H9 (cell line): ENCODE data around the gene CDH13. TPM values are rescaled to one million over a fixed set of nuclear protein-coding genes. Genes with fewer than 3 reads are reported as not detected.

ENCODE experiments used
- DNase-seq: peaks from one replicate; pipeline ENCODE4 v3.0.0-alpha.2; 2017
- H2AFZ ChIP-seq: one replicate; pipeline ENCODE4 v1.6.1; 2013; ENCODE audit warnings: mild to moderate bottlenecking, low read length, control low read depth, moderate library complexity
- H2AK5ac ChIP-seq: 2 replicates; pipeline ENCODE4 v1.6.1; 2013; ENCODE audit warnings: low read length, control low read depth, mixed read lengths; ENCODE audit not compliant: insufficient read length
- H2BK120ac ChIP-seq: one replicate; pipeline ENCODE4 v1.6.1; 2013; ENCODE audit warnings: low read depth, mild to moderate bottlenecking, low read length, control low read depth, inconsistent platforms; ENCODE audit not compliant: poor library complexity, severe bottlenecking
- H2BK12ac ChIP-seq: 2 replicates; pipeline ENCODE4 v1.6.1; 2013; ENCODE audit warnings: low read length, control low read depth, mixed read lengths, low read depth; ENCODE audit not compliant: insufficient read length
- H2BK15ac ChIP-seq: 2 replicates; pipeline ENCODE4 v1.6.1; 2013; ENCODE audit warnings: low read depth, low read length, control low read depth
- H2BK20ac ChIP-seq: one replicate; pipeline ENCODE4 v1.6.1; 2013; ENCODE audit warnings: low read depth, mild to moderate bottlenecking, low read length, control low read depth, inconsistent platforms; ENCODE audit not compliant: poor library complexity, severe bottlenecking
- H2BK5ac ChIP-seq: 2 replicates; pipeline ENCODE4 v1.6.1; 2013; ENCODE audit warnings: low read length, control low read depth, mixed read lengths; ENCODE audit not compliant: insufficient read length
- H3K14ac ChIP-seq: 2 replicates; pipeline ENCODE4 v1.6.1; 2013; ENCODE audit warnings: low read length, control low read depth; ENCODE audit not compliant: insufficient read depth
- H3K18ac ChIP-seq: 2 replicates; pipeline ENCODE4 v1.6.1; 2013; ENCODE audit warnings: low read depth, mild to moderate bottlenecking, mixed read lengths, low read length, control low read depth; ENCODE audit not compliant: insufficient read length
- H3K23ac ChIP-seq: 2 replicates; pipeline ENCODE4 v1.6.1; 2013; ENCODE audit warnings: low read length, control low read depth, mixed read lengths, low read depth; ENCODE audit not compliant: insufficient read length
- H3K23me2 ChIP-seq: 2 replicates; pipeline ENCODE4 v1.6.1; 2013; ENCODE audit warnings: low read depth, mild to moderate bottlenecking, mixed read lengths, low read length, control low read depth; ENCODE audit not compliant: insufficient read length, poor library complexity, severe bottlenecking
- H3K27ac ChIP-seq: 2 replicates; pipeline ENCODE4 v1.5.1; 2013; ENCODE audit warnings: low read length, control low read depth, mixed read lengths, low read depth; ENCODE audit not compliant: insufficient read length
- H3K27me3 ChIP-seq: 2 replicates; pipeline ENCODE4 v1.6.1; 2013; ENCODE audit warnings: low read length, control low read depth, inconsistent platforms; ENCODE audit not compliant: insufficient read depth
- H3K4ac ChIP-seq: 2 replicates; pipeline ENCODE4 v1.6.1; 2013; ENCODE audit warnings: low read depth, mild to moderate bottlenecking, control low read depth, inconsistent platforms, low read length, moderate library complexity
- H3K4me1 ChIP-seq: 2 replicates; pipeline ENCODE4 v1.6.1; 2013; ENCODE audit warnings: low read length, control low read depth, inconsistent platforms; ENCODE audit not compliant: insufficient read depth
- H3K4me2 ChIP-seq: 2 replicates; pipeline ENCODE4 v1.6.1; 2013; ENCODE audit warnings: low read length, control low read depth, mixed read lengths; ENCODE audit not compliant: insufficient read length, insufficient read depth
- H3K56ac ChIP-seq: 2 replicates; pipeline ENCODE4 v1.6.1; 2013; ENCODE audit warnings: low read depth, mild to moderate bottlenecking, mixed read lengths, low read length, control low read depth; ENCODE audit not compliant: insufficient read length
- H3K79me1 ChIP-seq: 2 replicates; pipeline ENCODE4 v1.6.1; 2013; ENCODE audit warnings: low read depth, mild to moderate bottlenecking, moderate library complexity, low read length, control low read depth, inconsistent platforms; ENCODE audit not compliant: insufficient read depth, poor library complexity, severe bottlenecking
- H3K79me2 ChIP-seq: 2 replicates; pipeline ENCODE4 v1.6.1; 2013; ENCODE audit warnings: low read length, control low read depth, inconsistent platforms; ENCODE audit not compliant: insufficient read depth
- H3K9ac ChIP-seq: 2 replicates; pipeline ENCODE4 v1.6.1; 2013; ENCODE audit warnings: low read length, control low read depth, mixed read lengths; ENCODE audit not compliant: insufficient read length; ENCODE audit errors: extremely low read depth
- H3K9me3 ChIP-seq: one replicate; pipeline ENCODE4 v1.6.1; 2013; ENCODE audit warnings: low read depth, low read length, inconsistent platforms; ENCODE audit not compliant: control insufficient read depth
- H3T11ph ChIP-seq: one replicate; pipeline ENCODE4 v1.6.1; 2013; ENCODE audit warnings: mild to moderate bottlenecking, low read length, control low read depth, inconsistent platforms
- H4K20me1 ChIP-seq: one replicate; pipeline ENCODE4 v1.6.1; 2013; ENCODE audit not compliant: control insufficient read depth, insufficient read length, insufficient read depth
- H4K5ac ChIP-seq: 2 replicates; pipeline ENCODE4 v1.6.1; 2013; ENCODE audit warnings: low read depth, mild to moderate bottlenecking, mixed read lengths, low read length, control low read depth; ENCODE audit not compliant: insufficient read length
- H4K8ac ChIP-seq: replicated peaks from 2 replicates; pipeline ENCODE4 v1.6.1; 2013; ENCODE audit warnings: low read length, control low read depth, mixed read lengths, low read depth; ENCODE audit not compliant: insufficient read length
- H4K91ac ChIP-seq: 2 replicates; pipeline ENCODE4 v1.6.1; 2013; ENCODE audit warnings: low read depth, mild to moderate bottlenecking, moderate library complexity, mixed read lengths, low read length, control low read depth; ENCODE audit not compliant: insufficient read length
- H3K27ac Mint-ChIP-seq, 3 experiments: 2 replicates in 2 of 3; 3 replicates in 1 of 3; pipeline ENCODE4 v1.8.0; 2020 to 2021; ENCODE audit warnings: mixed read lengths in 3 of 3, mild to moderate bottlenecking in 1 of 3, moderate library complexity in 1 of 3
- H3K27me3 Mint-ChIP-seq: 2 replicates; pipeline ENCODE4 v1.8.0; 2021; ENCODE audit warnings: low read depth, mild to moderate bottlenecking, moderate library complexity, mixed read lengths
- H3K36me3 Mint-ChIP-seq, 3 experiments: 2 replicates in 2 of 3; 3 replicates in 1 of 3; pipeline ENCODE4 v1.8.0; 2020 to 2021; ENCODE audit warnings: low read depth in 3 of 3, mixed read lengths in 3 of 3; ENCODE audit not compliant: insufficient read depth in 1 of 3
- H3K4me1 Mint-ChIP-seq, 2 experiments: 2 replicates each; pipeline ENCODE4 v1.8.0; 2020; ENCODE audit warnings: mixed read lengths in 2 of 2
- H3K4me3 Mint-ChIP-seq, 2 experiments: 2 replicates in 1 of 2; 3 replicates in 1 of 2; pipeline ENCODE4 v1.8.0; 2020 to 2021; ENCODE audit warnings: mild to moderate bottlenecking in 2 of 2, mixed read lengths in 2 of 2, moderate library complexity in 1 of 2
- H3K9me3 Mint-ChIP-seq, 2 experiments: 2 replicates in 1 of 2; 3 replicates in 1 of 2; pipeline ENCODE4 v1.8.0; 2020; ENCODE audit warnings: mild to moderate bottlenecking in 2 of 2, mixed read lengths in 2 of 2, moderate library complexity in 1 of 2
- WGBS: extraction: QIAGEN DNeasy Blood & Tissue Kit; methylation state at CpG from one replicate; pipeline ENCODE4 v1.1.7; 2013; ENCODE audit warnings: missing lambda C conversion rate, low lambda C conversion rate, mixed read lengths; ENCODE audit not compliant: insufficient read length; ENCODE audit errors: extremely low coverage; 5-methylcytosine and 5-hydroxymethylcytosine counted together
- total RNA-seq: library from RNA; stranded (reverse); gene quantifications from 2 replicates; pipeline ENCODE4 v1.2.1, GENCODE V29; 2021
- TF ChIP-seq, protein P1 (sequence below): fragments of 200-600 bp; sonication (generic); conservative IDR thresholded peaks from 3 replicates; pipeline ENCODE4 v1.8.0; 2021; ENCODE audit warnings: antibody characterized with exemption, mild to moderate bottlenecking

Gene CDH13
- total RNA-seq, 1 experiment from 2014 or later = 1.5 TPM

DNA sequence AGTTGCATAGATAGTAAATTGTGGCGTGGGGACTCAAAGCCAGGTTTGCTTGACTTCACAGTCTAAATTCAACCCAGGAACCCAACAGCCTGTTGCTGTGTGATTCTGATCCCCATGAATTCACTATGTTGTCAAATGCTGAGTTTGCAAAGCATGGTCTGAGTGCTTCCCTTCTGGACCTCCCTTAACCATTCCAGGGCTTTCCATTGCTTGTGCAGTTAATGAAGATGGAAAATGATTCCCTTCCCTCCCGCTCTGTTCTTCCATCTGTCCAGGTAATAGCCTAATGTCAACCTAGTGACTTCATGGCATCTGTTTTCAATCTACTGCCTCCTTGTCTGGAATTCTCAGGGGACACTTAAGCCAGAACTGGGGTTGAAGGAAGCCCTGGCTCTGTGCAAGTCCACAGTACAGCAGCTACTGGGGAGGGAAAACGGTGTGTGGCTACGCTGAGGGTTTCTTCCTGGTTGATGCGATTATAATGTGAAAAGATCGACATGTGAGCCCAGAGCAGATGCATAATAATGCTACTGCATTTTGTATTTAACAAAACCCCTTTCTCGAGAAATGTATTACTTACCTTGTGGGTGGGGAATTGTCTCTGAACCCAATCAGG lies 206.7 kb downstream of the CDH13 start:
- peaks cover 40 to 43% of the 10 kb centered on the region in 2 experiments for H3K4me1 Mint-ChIP-seq
- Histone ChIP-seq H2BK15ac (no peak overlapping the region), H3K27me3 (no peaks in the 10 kb centered on the region), H4K20me1 (no peaks in the 10 kb centered on the region), H2AK5ac (no peak overlapping the region), H3K18ac (no peak overlapping the region), H3K79me1 (no peaks in the 10 kb centered on the region), H2BK5ac (no peak overlapping the region), H3K27ac (no peak overlapping the region), H2AFZ (no peak overlapping the region), H4K91ac (no peak overlapping the region), H3K9me3 (no peaks in the 10 kb centered on the region), H3K4ac (no peak overlapping the region), H3K4me1 (peaks cover 18% of the 10 kb centered on the region), H2BK120ac (no peak overlapping the region), H3T11ph (no peak overlapping the region), H3K23me2 (no peaks in the 10 kb centered on the region), H3K9ac (no peak overlapping the region), H3K23ac (no peak overlapping the region), H3K56ac (no peak overlapping the region), H4K8ac (no peak overlapping the region), H3K79me2 (no peaks in the 10 kb centered on the region), H3K4me2 (no peak overlapping the region), H2BK20ac (no peak overlapping the region), H4K5ac (no peak overlapping the region), H2BK12ac (no peak overlapping the region), H3K14ac (no peak overlapping the region)
- H3K27ac Mint-ChIP-seq = no peak overlapping the region
- H3K36me3 Mint-ChIP-seq = peaks cover 0 to 7% (median 7%) of the 10 kb centered on the region in 3 experiments; a peak in 2 of 7 replicates
- no peak overlapping the region for H3K4me3 Mint-ChIP-seq
- TF ChIP-seq, protein P1, sequence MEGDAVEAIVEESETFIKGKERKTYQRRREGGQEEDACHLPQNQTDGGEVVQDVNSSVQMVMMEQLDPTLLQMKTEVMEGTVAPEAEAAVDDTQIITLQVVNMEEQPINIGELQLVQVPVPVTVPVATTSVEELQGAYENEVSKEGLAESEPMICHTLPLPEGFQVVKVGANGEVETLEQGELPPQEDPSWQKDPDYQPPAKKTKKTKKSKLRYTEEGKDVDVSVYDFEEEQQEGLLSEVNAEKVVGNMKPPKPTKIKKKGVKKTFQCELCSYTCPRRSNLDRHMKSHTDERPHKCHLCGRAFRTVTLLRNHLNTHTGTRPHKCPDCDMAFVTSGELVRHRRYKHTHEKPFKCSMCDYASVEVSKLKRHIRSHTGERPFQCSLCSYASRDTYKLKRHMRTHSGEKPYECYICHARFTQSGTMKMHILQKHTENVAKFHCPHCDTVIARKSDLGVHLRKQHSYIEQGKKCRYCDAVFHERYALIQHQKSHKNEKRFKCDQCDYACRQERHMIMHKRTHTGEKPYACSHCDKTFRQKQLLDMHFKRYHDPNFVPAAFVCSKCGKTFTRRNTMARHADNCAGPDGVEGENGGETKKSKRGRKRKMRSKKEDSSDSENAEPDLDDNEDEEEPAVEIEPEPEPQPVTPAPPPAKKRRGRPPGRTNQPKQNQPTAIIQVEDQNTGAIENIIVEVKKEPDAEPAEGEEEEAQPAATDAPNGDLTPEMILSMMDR = no peak
- WGBS = no CpG with 5 or more reads among the region's 7 CpGs
- no peaks in the 10 kb centered on the region; the same call in 1 of the 2 replicates for H3K27me3 Mint-ChIP-seq
- DNase-seq = no peak
- peaks cover 9 to 12% of the 10 kb centered on the region in 2 experiments; a peak in 4 of 5 replicates for H3K9me3 Mint-ChIP-seq
